Right renal cortex interstitium (tissue), 3 donors: ENCODE measurements around the gene MUC21. TPM values are rescaled to one million over a fixed set of nuclear protein-coding genes. Genes with fewer than 3 reads are reported as not detected.
"Not testable (repeated sequence)": the region's sequence is repeated elsewhere in the genome, so short reads cannot be mapped to it uniquely, and the experiment has no call there.

Source experiments
- DNase-seq, 3 donors: peaks; one replicate each; pipeline ENCODE4 v3.0.0-alpha.2; 2013; ENCODE audit warnings: low read depth in 3 of 3, low spot score in 2 of 3
- polyA plus RNA-seq, 3 donors: library from polyadenylated mRNA; unstranded; fragments of 120-200 nt; gene quantifications; one replicate each; pipeline ENCODE4 v1.2.1, GENCODE V29; 2013; ENCODE audit not compliant: insufficient read length in 3 of 3

MUC21 gene
- polyA plus RNA-seq, 3 donors, result not detected

DNA sequence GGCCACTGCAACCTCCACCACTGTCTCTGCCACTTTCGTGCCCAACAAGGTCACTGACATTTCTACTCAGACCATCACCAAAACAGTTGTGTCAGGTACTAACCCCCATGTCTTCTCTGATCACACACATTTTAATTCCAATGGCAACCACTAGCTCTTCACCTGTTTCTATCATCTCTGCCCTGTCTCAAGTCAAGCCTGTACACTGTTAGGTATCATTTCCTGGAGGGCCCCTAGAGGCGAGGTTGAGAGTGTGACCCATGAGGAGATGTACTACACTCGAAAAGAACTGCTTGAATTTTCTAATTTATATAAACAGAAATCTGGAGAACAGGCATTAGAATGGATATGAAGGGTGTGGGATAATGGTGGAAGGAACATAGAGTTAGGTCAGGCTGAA is 17.4 kb upstream of the MUC21 start:
- no peak for DNase-seq

DNA sequence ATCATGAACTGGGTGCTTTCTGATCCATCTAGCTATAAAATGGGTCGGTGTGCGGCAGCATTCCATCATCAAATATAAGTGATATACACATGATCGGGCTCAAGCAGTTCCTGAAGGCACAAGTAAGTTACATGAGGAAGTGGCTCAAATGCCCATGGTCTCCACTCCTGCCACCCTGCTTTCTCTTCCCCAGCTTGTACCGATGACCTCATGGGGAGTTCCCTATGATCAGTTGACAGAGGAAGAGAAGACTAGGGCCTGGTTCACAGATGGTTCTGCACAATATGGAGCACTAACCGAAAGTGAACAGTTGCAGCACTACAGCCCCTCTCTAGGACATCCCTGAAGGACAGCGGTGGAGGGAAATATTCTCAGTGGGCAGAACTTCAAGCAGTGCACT is 14.3 kb upstream of the MUC21 start:
- DNase-seq, result not testable (repeated sequence)

DNA sequence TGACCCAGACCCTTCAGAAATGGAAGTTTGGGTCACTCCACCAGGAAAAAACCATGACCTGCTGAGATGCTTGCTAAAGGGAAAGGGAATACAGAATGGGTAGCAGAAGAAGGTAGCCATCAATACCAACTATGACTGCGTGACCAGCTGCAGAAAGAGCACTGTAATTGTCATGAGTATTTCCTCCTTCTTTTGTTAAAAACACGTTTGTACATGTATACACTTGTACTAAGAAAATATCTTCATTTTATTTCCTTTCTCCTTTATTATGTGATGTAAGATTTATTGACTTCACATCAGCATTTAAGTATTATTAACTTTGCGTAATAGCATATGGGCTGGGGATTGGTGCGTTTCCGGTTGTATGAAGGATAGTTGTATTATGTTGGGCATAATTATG is 12.6 kb upstream of the MUC21 start:
- no peak for DNase-seq

DNA sequence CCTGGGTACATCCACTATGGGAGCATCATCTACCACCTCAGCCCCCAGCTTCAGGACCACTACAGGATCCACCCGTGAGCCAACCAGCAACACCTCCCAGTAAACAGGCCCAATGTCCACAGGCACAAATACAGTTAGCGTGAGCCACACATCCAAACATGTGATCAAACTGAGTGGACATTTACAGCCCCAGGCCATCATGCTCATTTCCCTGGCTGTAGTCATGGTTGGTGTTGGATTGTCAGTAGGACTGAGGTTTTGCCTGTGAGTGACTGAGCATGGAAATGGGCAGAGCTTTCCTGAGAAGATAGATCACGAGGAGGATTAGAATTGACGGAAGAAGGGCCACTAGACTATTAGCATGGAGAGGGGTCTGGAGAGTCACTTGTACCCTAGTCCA is 10.7 kb upstream of the MUC21 start:
- no peak for DNase-seq

DNA sequence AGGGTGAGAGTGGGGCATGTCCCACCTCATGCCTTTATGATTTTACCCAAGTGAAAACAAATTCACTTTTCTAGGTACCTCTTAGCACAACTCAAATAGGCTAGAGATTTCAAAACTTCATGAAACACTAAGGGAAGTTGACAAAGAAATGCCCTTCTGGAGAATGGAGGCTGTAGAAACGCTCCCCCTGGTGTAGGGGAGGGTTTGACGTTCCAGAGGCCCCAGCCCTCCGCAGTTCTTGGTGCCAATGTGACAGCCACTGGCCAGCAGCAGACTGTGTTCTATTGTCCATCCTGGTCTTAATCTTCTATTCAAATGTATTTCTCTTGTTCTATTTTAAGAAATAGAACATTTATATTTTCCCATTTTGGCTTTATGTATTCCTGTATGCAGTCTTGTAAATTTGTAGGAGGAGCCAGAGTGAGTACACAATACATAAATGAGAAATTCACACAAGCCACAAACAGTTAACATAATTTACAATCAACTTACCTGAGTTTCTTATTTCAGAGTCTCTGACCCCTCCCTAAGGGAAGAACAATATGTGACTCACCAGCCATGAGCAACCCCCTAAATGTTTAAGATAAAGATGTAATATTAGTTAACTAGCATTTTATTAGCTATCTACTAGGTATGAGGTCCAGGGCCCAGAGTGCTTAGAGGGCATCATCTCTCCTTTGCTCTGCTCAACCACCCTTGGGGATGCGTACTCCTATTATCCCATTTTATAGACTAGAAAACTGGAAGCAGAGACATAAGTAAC is 8.8 kb upstream of the MUC21 start:
- no peak for DNase-seq

DNA sequence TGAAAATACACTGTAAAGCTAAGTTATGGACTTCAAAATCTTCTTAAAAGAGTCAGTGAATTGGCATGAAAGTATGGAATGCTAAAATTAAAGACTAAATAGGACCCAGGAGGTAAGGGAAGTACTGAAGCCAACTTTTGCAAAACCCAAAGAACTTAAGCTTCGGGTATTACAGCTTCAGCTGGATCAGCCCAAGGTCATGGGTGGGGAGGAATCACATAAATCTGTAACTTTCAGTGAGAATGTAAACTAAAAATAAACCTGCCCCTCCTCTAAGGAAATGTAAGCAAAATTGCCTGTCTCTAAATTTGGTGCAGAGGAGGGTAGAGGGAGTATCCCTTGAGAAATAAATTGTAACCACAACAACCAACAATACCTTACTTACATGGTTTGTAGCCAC is 4.4 kb upstream of the MUC21 start:
- DNase-seq, result no peak

DNA sequence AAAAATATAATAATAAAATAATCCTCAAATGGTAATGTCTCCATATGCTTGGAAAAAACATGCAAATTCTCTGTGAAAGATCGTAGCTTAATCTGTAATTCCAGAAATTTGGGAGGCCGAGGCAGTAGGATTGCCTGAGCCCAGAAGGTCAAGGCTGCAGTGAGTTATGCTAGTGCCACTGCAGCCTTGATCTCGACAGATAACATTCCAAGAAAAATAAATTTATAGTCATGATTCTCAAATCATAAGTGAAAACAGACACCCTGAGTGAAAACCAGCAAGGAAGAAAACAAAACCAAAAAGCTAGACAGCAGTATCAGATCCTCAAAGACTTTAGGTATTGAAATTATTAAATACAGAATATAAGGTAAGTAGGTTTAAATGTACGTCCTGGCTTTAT is 3.8 kb upstream of the MUC21 start:
- DNase-seq, result no peak

DNA sequence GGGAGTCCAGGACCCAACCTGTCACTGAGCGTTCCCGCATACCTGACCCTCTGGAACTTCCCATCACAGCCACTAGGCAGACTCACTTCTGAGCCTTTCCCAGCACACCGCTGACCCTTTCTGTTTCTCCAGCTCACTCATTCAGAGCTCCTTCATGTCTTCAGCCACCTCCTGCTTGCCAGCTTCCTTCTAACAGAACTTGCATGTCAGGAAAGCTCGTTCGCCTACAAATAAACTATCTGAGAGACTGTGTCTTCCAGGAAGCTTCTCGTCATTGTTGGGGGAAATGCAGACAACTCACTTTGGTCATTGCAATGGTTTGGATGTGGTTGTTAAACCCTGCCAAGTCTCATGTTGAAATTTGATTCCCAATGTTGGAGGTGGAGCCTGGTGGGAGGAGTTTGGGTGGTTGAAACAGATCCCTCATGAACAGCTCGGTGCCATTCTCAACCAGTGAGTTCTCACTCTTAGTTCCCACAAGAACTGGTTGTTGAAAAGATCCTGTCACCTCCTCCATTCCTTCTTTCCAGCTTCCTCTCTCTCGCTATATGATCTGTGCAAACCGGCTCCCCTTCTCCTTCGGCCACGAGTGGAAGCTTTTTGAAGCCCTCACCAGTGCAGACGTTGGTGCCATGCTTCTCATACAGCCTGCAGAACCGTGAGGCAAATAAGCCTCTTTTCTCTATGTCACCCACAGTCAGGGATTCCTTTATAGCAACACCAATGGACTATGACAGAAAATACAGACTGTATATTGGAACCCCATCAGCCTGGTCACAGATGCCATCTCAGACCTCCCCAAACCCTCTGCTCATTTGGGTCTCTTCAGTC is 1.4 kb upstream of the MUC21 start:
- DNase-seq, result peak; percentile 36 to 40 (median 37)

DNA sequence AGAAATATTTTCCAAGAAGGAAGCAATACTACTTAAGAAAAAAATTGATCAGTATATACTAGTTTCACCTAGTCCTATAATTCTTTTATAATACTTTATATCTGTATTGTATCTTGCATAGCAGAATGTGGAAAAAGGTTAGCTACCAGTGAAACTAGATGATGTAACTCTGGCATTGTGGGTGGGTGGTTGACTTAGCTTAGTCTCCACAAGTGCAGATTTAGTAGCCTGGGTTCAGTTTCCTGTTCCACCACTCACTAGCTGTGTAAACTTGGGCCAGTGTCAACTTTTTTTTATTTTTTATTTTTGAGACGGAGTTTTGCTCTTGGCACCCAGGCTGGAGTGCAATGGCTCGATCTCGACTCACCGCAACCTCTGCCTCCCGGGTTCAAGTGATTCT is 2.0 kb downstream of the MUC21 start:
- DNase-seq, result no peak

DNA sequence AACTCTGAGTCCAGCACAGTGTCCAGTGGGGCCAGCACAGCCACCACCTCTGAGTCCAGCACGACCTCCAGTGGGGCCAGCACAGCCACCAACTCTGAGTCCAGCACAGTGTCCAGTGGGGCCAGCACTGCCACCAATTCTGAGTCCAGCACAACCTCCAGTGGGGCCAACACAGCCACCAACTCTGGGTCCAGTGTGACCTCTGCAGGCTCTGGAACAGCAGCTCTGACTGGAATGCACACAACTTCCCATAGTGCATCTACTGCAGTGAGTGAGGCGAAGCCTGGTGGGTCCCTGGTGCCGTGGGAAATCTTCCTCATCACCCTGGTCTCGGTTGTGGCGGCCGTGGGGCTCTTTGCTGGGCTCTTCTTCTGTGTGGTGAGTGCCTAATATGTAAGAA is 3.8 kb downstream of the MUC21 start:
- DNase-seq, result no peak

DNA sequence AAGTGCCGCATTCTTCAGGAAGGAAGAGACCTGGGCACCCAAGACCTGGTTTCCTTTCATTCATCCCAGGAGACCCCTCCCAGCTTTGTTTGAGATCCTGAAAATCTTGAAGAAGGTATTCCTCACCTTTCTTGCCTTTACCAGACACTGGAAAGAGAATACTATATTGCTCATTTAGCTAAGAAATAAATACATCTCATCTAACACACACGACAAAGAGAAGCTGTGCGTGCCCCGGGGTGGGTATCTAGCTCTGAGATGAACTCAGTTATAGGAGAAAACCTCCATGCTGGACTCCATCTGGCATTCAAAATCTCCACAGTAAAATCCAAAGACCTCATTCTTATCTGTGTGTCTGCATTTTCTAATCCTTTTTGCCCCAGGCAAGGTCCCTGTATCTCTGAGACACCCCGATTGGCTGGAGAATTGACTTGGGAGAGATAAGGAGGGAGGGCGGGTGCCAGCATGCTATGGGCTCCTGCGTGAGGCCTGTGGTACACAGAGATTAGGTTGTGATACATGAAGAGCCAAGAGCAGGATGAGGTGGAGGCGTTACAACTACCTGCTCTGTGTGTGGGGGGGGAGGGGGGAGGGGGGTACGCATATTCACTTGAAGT is 4.8 kb downstream of the MUC21 start:
- DNase-seq, result no peak

DNA sequence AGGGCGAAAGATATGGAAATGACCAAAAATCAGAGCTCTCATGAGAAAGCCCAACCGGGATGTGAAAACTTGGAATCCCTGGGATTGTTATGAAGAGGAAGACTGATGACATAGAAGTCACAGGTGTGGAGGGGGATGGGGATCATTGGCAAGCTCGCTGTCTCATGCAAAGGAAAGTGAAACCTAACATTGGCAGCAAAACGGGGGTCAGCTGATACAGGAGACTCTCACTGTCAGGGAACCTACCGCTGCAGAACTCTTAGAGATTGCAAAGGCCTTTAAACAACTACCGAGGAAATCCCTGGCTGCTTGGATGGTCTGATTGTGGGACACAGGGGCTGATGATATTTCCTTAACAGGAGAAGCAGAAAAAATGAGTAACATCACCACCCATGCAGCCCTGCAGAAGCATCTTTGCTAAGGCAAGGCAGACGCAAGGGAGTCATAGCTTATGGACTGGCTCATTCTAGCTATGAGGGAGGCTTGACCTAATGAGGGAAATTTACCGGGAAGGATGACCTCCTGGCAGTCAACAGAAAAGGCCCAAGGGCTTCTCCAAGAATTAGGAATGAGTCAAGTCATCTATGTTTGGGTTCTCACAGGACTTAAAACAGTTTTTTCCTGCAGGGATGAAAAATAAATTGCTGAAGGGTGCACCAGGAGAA is 7.0 kb downstream of the MUC21 start:
- DNase-seq, result no peak

DNA sequence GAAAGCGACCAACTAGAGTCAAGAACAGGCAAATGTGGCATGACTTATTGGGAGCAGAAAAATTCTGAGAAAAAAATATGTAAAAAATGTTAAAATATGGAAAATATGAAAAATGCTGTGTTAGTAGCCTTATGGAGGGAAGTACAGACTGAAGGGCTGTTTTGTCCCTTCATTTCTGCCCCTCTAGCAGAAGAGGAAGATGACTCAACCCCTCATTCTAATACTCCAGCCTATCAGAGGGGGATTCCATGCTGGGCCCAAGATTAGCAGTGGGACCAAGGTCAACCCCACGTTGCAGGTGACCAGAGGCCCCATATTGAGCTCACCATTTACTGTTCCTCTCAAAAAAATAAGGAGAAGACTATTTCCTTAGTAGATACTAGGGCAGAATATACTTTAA is 8.4 kb downstream of the MUC21 start:
- no peak for DNase-seq

DNA sequence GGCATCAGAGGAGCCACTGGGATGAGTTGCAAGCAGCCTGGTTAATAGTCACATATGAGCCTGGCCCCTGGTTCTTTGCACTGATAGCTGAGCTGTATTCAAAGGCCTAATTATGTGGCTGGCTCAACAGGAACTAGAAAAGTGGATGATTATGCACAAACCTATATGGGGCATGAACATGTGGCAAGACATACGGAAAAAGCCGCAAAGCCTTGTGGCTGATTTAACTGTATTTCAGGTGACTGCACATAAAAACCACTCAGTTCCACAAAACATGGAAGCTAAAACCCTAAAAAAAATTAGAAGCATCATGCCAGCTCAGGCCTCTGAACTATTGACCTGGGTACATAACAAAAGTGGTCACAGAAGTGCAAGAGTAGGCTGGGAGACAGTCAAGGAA is 13.8 kb downstream of the MUC21 start:
- no peak for DNase-seq

DNA sequence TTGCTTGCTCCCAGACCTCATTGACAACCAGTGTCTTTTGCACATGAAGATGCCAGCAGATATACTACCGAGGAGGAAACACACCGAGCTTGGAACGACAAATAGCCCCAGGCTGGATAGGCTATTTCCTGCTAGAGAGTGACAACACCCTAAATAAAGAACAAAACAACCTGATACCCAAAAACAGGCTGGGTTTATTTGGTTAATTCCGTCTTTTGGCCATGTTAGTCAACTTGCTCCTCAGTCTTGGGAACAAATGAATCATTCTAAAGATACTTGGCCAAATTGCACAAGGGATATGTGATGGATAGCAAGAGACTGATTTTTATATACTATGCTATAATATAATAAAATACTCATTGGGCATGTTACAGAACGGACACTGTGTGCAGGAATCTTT is 15.3 kb downstream of the MUC21 start:
- DNase-seq, result no peak

DNA sequence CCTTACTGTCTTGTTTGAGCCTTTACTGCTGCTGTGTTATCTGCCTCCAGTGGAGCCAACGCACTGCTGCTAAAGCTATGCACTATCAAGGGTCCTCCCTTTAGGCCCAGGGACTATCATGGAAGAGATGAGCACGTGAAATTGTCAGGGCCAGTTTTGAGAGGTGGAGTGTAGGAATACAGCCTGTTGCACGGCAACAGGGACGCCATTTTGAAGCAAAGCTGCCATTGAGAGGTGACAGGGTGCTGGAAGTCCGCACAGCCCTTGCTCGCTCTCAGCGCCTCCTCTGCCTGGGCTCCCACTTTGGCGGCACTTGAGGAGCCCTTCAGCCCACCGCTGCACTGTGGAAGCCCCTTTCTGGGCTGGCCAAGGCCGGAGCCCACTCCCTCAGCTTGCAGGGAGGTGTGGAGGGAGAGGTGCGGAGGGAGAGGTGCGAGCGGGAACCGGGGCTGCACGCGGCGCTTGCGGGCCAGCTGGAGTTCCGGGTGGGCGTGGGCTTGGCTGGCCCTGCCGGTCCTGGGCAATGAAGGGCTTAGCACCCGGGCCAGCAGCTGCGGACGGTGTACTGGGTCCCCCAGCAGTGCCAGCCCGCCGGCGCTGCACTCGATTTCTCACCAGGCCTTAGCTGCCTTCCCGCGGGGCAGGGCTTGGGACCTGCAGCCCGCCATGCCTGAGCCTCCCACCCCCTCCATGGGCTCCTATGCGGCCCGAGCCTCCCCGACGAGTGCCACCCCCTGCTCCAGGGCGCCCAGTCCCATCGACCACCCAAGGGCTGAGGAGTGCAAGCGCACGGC is 16.7 kb downstream of the MUC21 start:
- DNase-seq, result not testable (repeated sequence)

DNA sequence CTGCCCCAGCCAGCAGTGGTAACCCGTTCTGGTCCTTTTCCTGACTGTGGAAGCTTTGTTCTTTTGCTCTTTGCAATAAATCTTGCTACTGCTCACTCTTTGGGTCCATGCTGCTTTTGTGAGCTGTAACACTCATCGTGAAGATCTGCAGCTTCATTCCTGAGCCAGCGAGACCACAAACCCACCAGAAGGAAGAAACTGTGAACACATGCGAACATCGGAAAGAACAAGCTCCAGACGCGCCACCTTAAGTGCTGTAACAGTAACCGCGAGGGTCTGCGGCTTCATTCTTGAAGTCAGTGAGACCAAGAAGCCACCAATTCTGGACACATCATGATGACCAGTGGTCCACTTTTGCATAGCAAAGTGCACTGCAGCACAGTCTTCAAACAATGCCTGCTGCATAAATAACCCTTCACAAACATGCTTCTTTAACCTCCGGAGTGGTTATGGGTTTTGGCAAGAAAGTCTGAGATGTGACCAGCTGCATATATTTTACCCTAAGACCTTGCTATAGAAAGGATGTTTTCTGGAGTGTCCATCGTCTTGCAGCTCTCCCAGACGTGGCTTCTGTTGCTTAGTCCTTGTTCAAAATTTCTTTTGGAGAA is 17.9 kb downstream of the MUC21 start:
- DNase-seq, result no peak

DNA sequence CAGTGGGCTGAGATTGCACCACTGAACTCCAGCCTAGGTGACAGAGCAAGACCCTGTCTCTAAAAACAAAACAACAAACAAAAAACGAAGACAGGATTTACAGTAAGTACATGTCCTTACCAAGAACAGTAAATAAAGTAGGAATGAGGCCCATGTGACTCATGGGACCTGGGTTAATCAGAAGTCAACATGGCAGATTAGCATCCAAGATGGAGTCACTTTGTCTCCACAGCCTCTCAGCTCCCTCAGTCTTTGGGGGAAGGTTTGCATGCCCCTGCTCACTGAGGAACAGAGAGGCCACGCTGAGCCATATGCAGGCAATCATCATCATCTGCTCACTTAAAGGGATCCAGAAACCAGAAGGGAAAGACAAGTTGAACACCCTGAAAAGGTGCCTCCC is 19.0 kb downstream of the MUC21 start:
- no peak for DNase-seq

DNA sequence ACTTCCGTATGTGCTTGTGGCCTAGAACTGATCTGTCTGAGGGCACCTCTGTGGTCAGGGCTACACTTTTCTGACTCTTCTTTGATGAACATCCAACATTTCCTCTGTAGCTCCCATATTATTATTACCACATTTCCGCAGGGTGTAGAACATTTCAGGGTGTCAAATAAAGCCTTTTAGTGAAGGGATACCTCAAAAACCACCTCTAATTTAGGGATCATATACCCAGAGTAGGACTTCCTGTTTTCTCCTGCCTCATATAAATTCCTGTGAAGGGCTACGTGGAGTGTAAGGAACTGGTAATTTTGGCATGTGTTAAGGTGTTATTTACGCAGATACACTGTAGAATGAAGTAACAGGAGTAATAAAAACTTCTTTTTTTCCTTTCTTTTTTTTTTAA is 21.3 kb downstream of the MUC21 start:
- no peak for DNase-seq
